ENCODE data around the gene EIPR1.

Gene EIPR1

DNA sequence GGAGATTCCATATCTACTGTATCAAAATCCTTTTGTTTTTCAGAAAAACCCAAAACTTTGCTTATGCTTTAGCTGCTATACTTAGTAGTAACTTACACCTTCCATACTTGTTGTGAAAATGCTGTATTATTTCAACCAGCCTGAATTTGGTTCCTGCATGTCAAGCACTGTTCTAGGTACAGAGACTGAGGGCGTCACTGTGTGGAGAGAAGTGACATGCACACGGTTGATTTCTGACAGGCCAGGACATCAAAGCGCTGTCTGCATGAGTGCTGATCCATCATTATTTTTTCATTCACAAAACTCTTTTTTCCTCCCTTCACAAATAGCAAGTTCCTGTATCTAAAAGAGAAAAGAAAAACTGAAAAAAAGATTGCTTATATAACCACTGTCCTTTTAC lies 33.5 kb upstream of the EIPR1 start:
- no peak for DNase-seq (ENCODE audit: low read depth)
- no peak overlapping the region for H3K4me3 ChIP-seq (ENCODE audit: low read length)
- TF ChIP-seq, protein P1, sequence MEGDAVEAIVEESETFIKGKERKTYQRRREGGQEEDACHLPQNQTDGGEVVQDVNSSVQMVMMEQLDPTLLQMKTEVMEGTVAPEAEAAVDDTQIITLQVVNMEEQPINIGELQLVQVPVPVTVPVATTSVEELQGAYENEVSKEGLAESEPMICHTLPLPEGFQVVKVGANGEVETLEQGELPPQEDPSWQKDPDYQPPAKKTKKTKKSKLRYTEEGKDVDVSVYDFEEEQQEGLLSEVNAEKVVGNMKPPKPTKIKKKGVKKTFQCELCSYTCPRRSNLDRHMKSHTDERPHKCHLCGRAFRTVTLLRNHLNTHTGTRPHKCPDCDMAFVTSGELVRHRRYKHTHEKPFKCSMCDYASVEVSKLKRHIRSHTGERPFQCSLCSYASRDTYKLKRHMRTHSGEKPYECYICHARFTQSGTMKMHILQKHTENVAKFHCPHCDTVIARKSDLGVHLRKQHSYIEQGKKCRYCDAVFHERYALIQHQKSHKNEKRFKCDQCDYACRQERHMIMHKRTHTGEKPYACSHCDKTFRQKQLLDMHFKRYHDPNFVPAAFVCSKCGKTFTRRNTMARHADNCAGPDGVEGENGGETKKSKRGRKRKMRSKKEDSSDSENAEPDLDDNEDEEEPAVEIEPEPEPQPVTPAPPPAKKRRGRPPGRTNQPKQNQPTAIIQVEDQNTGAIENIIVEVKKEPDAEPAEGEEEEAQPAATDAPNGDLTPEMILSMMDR (conservative IDR thresholded peaks at IDR 0.05; ENCODE audit: low read depth, low read length): no peak

DNA sequence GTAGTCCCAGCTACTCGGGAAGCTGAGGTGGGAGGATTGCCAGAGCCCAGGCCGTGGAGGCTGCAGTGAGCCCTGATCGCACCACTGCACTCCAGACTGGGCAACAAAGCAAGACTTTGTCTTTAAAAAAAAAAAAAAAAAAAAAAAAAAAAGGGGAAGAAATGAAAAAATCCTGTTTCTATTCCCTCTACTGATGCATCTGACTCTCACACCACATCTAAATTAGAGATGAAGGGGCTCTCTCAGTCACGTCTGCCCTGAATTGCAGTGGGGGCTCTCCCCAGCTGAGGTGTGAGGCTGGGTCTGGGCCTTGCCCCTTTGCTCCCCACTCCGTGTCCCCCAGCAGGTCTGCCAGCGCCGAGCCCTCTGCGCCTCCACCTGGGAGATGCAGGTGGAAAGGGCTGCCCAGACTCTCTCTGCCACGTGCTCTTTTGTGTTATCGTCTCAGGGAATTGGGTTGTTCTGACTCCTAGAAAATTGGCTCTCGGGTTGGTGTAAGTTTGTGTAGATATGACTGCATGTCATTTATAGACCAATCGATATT lies 32.1 kb upstream of the EIPR1 start:
- TF ChIP-seq, protein P1 (conservative IDR thresholded peaks at IDR 0.05; ENCODE audit: low read depth, low read length): no peak
- no peak for DNase-seq (ENCODE audit: low read depth)
- no peak overlapping the region for H3K4me3 ChIP-seq (ENCODE audit: low read length)

- TF ChIP-seq, protein P1 (conservative IDR thresholded peaks at IDR 0.05; ENCODE audit: low read depth, low read length): no peak
- H3K4me3 ChIP-seq (ENCODE audit: low read length): no peak overlapping the region
- DNase-seq (ENCODE audit: low read depth): no peak
Observed at GRCh38 chr2:3408781-3409180, 31.2 kb upstream of the EIPR1 start.

GRCh38 chr2:3406501-3406900 lies 28.9 kb upstream of the EIPR1 start:
- no peak for DNase-seq (ENCODE audit: low read depth)
- no peak overlapping the region for H3K4me3 ChIP-seq (ENCODE audit: low read length)
- TF ChIP-seq, protein P1 (conservative IDR thresholded peaks at IDR 0.05; ENCODE audit: low read depth, low read length): no peak

- no peak for DNase-seq (ENCODE audit: low read depth)
- no peak overlapping the region for H3K4me3 ChIP-seq (ENCODE audit: low read length)
- TF ChIP-seq, protein P1 (conservative IDR thresholded peaks at IDR 0.05; ENCODE audit: low read depth, low read length): no peak
Observed at GRCh38 chr2:3405876-3406275, 28.3 kb upstream of the EIPR1 start.

GRCh38 chr2:3405307-3405706 lies 27.7 kb upstream of the EIPR1 start:
- TF ChIP-seq, protein P1 (conservative IDR thresholded peaks at IDR 0.05; ENCODE audit: low read depth, low read length): no peak
- DNase-seq (ENCODE audit: low read depth): no peak
- no peak overlapping the region for H3K4me3 ChIP-seq (ENCODE audit: low read length)

DNA sequence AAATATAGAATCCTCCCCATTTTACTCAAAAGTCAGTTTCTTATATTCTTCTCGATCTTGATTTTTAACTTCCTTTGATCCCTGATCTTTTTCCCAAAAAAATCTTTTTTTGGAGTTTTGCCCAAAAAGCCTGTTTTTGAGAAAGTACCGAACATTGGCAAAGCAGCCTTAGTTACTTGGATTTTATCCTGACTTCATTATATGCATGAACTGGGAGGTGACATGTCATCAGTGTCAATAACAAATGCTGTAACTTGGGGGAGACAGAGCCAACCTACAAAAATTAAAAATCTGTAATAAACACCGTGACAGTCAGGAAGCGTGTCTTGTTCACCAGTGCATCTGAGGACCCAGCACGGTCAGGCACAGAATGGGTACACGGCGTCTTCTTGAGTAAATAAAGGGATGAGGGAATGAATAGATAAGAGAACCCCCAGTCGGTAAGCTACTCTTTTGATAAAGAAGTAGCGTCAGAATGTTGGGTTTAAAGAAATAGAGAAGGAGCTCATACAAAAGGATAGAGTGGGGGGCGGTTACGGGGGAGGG lies 26.8 kb upstream of the EIPR1 start:
- no peak overlapping the region for H3K4me3 ChIP-seq (ENCODE audit: low read length)
- no peak for DNase-seq (ENCODE audit: low read depth)
- TF ChIP-seq, protein P1 (conservative IDR thresholded peaks at IDR 0.05; ENCODE audit: low read depth, low read length): no peak

Measured in retinal pigment epithelial cell (primary cell).